ENCODE data around the gene PHACTR1.
"Not testable (repeated sequence)": the region's sequence is repeated elsewhere in the genome, so short reads cannot be mapped to it uniquely, and the experiment has no call there.

PHACTR1 gene

DNA sequence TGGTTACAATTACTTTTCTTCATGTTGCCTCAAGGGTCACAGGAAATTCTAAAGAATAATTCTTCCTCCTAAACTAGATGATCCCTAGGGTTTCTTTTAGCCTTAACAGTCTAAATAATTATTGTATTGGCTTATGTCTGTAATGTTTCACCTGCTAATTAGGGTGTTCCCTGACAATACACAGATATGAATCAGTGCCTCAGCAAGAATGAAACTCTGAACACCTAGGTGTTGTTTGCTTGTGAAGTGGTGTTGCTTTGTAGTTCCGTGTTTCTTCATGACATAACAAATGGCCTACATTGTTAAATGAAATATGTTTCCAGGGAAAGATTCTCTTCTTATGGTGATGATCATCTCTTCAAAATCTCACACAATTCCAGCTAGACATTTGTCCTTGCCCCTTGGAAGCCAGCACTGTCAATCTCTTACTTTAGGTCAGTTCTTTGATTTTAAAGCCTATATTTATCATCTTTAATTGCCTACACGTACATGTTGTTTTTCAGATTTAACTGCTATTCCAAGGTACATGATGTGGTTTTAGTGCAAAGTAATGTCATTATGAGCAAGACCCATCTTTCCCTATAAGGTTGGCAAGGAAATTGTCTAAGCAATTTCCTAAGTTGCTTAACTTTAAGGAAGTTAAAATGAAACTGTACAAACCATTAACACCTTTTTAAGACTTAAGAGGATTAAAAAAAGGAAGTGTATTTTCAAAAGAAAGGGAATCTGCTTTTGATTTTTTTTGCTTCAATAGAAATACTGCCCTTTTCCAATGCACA lies 499.9 kb downstream of the PHACTR1 start:
- no peak for DNase-seq

DNA sequence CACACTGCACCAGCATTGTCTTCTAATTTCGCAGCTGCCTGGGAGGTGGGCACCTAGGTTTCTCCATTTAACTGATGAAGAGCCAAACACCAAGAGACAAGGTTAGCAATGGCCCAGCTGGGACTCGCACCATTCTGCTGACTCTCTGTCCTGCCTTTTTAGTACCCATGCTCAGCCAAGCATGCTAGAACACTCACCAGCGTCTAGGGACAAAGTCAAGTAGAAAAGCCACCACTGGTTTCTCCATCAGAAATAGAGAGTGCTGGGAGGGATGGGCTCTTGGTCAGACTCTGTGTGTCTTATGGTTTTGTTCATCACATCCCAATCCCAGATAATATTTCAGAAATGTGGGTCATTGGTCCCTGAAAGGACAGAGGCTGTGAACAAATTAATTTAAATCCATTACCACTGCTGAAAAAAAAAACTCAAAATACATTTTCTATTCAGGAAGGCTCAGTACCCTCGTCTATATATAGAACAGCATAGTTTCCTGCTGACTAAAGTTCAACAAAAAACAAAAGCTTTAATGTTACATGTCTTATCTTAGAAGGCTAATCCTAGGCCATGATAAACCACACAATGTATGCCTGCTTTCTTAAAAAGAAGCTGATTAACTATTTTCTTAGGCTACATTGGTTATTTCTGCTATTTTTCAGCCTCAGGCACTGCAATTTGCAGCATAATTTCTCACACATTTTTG lies 500.8 kb downstream of the PHACTR1 start:
- no peak for DNase-seq

DNA sequence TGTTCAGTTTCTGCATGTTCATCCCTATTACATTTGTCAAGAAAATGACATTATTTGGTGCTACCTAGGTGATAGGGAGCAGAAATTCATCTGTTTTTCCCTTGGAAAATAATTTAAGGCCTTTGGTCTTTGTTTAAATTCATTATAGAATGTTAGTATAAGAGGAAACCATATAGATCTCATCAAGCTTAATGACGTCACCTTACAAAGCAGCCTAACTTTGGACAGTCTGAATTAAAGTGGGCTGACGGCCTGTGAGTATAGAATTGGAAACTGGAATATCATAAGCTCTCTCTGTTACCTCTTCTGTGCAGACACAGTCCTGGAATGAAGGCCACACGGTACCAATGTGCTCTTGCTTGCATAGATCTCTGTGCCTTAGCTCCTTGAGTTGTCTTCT lies 503.7 kb downstream of the PHACTR1 start:
- DNase-seq: no peak

DNA sequence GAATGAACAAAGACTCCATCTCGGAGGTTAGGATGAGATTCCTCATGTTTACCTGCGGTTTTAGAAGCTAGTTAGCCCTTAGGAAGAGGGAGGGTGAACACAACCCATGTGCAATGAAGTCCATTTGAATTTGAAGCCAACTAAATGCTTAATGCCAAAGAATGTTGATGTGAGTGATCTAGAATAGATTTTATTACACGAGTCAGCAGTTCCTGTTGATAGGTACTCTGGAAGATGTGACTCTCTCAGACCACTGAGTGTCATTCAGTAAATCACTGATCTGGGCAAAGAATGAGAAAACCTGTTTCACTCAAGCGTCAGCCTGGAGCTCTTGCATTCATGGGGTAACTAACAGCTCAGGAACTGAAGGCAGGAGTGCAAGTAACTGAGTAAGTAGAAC lies 505.5 kb downstream of the PHACTR1 start:
- DNase-seq: no peak

DNA sequence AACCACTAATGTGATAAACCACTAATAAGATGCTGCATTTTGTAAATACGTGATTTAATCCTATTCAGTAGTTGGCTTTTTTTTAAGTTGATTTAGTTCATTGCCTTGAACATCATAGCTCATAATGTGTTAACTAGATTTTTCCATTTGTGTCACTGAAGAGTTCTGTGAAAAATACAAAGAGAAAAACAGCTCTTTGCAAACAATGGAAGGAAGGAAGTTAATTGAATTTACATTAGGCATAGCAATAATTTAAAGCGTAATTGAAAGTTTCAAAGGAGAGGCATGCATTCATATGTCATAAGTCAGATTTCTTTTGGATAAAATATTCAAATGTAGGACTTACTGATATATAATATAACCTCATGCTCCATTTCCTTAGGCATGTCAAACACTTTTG lies 509.5 kb downstream of the PHACTR1 start:
- no peak for DNase-seq

- DNase-seq: no peak
These were observed 512.0 kb downstream of the PHACTR1 start for GRCh38 chr6:13228264-13229204.

DNA sequence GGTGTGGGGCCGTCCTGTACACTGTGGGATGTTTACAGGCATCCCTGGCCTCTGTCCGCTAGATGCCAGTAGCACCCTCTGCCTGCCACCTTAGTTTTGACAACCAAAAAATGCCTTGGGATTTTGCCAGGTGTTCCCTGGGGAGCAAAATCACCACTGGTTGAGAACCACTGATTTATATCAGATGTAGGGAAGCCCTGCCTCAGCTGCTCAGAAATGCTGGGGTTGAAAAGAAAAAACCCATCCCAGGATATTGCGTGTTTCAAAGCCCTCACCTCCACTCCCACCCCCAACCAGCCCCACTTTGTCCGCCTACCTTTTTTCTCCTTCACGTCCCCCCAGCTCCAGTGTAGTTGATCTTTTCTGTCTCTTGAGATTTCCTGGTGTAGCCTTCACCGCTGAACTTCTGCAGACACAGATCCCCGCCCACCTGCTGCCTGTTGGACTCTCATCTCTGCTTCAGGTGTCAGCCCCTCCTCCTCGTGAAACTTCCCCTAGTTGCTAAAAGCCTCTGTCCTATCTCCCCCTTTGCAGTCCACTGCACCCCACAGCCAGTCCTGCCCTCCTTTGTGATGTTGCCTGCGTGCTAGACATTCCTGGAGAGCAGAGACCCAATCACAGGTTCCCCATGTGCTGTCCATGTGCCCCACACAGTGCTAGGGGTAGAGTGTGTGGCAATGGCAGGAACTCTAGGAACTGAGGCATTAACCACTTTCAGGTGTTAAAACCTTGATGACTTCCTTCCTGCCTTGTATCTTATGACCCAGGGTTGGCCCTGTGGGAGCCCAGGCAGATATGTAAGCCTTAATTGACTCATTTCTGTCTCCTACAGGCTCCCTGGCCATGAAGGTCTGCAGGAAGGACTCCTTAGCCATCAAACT lies 512.9 kb downstream of the PHACTR1 start:
- no peak for DNase-seq

- no peak for DNase-seq
These were observed 516.5 kb downstream of the PHACTR1 start for GRCh38 chr6:13233106-13233505.

GRCh38 chr6:13234130-13234529 lies 517.6 kb downstream of the PHACTR1 start:
- DNase-seq: no peak

- no peak for DNase-seq
These were observed 518.8 kb downstream of the PHACTR1 start for GRCh38 chr6:13235339-13235738.

GRCh38 chr6:13237318-13237717 lies 520.8 kb downstream of the PHACTR1 start:
- no peak for DNase-seq

- no peak for DNase-seq
These were observed 521.5 kb downstream of the PHACTR1 start for GRCh38 chr6:13238017-13238416.

DNA sequence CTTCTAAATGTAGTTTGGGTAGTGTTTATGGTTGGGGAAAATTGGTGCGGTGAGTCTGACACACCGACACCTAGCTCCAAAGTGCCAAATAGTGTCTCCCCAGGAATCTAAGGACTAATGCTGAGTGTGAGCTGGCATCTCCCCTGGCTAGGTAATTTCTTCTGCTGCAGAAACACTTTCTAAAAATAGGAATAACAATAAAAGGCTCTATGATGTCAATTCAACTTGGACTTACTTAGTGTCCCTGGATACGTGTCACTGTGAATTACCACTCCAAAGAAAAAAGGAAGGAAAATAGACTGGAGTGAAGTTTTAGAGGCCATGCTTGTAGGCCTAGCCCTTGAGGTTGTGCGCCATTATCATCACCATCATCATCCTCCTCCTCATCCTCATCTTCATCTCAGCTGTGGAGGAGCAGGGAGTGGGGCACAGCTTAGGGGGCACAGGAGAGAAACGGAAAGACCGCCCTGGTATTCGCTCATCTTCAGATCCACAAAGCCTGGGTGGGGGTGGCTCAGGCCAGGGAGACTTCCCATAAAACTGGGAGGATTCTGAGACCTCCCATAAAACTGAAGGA lies 522.2 kb downstream of the PHACTR1 start:
- DNase-seq: no peak

DNA sequence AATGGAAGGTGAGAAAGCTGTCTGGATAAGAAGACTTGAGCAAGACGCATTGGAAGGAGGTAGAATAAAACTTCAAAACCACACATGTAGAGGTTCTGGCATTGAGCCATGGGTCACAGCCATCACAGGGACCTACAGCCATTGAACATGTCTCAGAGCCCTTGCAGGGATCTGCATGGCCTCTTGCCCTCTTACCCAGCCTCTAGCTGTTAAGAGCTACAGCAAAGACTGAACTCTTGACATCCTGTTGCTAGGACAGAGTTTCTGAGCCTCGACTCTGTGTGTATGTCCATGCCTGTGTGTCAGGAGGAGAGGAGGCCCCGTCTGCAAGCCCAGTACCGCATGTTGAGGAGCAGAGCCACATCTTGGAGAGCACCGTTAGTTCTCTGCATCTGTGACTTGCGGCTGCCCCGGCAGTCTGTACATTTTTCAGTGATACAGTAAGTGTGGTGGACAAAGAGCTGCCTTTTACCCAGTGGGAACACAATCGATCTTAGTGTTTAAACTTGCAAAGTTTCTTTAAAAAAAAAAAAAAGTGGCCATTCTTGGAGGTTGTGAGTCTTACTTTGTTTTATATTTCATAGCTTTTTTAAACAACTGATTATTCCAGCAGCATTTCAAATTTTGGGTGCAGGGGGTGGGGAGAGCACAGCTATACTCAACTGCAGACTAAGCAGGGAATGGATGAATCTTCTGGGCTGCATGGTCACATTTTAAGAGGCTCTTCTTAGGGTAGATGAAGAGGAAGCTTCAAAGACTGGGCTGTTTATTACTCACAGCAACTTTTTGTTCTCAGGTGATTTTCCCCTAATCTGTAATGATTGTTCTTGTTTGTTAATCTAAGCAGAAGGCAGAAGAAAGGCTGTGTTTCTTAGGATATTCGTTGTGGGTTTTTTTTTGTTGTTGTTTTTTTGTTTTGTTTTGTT lies 523.2 kb downstream of the PHACTR1 start:
- no peak for DNase-seq

GRCh38 chr6:13241364-13241763 lies 524.8 kb downstream of the PHACTR1 start:
- no peak for DNase-seq

DNA sequence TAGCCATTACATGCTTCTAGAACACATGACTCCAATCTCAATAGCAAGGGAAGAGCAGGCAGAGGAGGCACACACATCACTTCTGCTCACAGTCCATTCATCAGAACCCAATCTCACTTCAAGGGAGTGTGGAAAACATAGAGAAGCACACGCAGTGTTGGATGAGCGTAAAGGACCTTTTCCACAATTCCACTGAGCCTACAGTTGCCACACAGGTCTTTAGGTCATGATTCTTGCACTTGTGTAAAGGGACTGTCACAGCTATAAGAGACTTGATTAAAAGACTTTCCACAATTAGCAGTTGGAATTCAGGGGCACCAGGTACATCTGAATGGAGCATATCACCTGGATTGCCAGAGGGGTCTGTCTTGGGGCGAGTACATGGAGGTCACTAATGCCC lies 525.6 kb downstream of the PHACTR1 start:
- no peak for DNase-seq

- DNase-seq: no peak
These were observed 526.0 kb downstream of the PHACTR1 start for GRCh38 chr6:13242590-13242989.

DNA sequence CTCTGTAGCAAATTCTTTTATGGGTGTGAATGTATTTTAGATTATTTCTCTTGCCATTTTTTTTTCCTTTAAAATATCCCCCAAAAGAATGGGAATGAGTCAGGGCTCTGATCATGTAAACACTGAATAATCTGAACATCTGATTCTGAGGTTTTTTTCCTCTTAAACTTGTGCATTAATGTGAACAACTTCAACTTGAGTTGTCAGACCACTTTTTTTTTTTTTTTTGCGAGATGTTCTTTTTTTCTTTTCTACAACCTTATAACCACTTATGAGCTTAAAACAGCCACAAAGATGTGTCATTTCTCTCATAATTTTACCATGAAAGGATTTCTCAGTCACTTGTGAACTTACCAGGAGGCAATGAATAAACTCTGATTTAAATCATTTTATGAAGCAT lies 526.5 kb downstream of the PHACTR1 start:
- DNase-seq: no peak

GRCh38 chr6:13243745-13244144 lies 527.2 kb downstream of the PHACTR1 start:
- DNase-seq: not testable (repeated sequence)

GRCh38 chr6:13247627-13248026 lies 531.1 kb downstream of the PHACTR1 start:
- DNase-seq: no peak

- DNase-seq: no peak
These were observed 531.5 kb downstream of the PHACTR1 start for GRCh38 chr6:13248053-13248452.

Data from activated naive CD4-positive, alpha-beta T cell treated with Interleukin-2 at 50 U/mL for 16 hours (primary cell).